Activated naive CD8-positive, alpha-beta T cell treated with anti-CD3 and anti-CD28 coated beads, Interleukin-2, amount 10 ng/mL, durations not matched to agents 7 days and 5 days (primary cell): ENCODE results near the gene PIP5K1B. TPM values are rescaled to one million over a fixed set of nuclear protein-coding genes. Genes with fewer than 3 reads are reported as not detected.

Source experiments
- ATAC-seq: fragments of 150-1000 bp; cut with Tn5 transposase; one replicate; pipeline ENCODE4 v1.10.0; 2021; ENCODE audit warnings: low read depth, moderate library complexity
- POLR2A ChIA-PET: fragments of 350-600 bp; sonication (Branson Sonifier 250); formaldehyde crosslinking; loops from one replicate; lab custom pipeline; 2021; ENCODE audit warnings: antibody characterized with exemption; lab: Charles Lee
- DNase-seq: peaks from one replicate; pipeline ENCODE4 v3.0.0; 2021
- H3K27ac Mint-ChIP-seq: one replicate; pipeline ENCODE4 v1.8.0; 2022; ENCODE audit warnings: mild to moderate bottlenecking, mixed read lengths
- H3K27me3 Mint-ChIP-seq: one replicate; pipeline ENCODE4 v1.8.0; 2022; ENCODE audit warnings: mild to moderate bottlenecking, moderate library complexity, mixed read lengths
- H3K36me3 Mint-ChIP-seq: one replicate; pipeline ENCODE4 v1.8.0; 2021; ENCODE audit warnings: mild to moderate bottlenecking, mixed read lengths
- H3K4me1 Mint-ChIP-seq: one replicate; pipeline ENCODE4 v1.8.0; 2021; ENCODE audit warnings: mixed read lengths
- H3K4me3 Mint-ChIP-seq: one replicate; pipeline ENCODE4 v1.8.0; 2022; ENCODE audit warnings: mild to moderate bottlenecking, moderate library complexity, mixed read lengths
- H3K9me3 Mint-ChIP-seq: one replicate; pipeline ENCODE4 v1.8.0; 2021; ENCODE audit warnings: mixed read lengths
- total RNA-seq, 2 experiments: library from RNA; stranded (reverse); gene quantifications; one replicate each; pipeline ENCODE4 v1.2.3, GENCODE V29; 2021

The PIP5K1B gene
- total RNA-seq, 2 experiments from 2014 or later, result 0.36 TPM; not detected in 1

DNA sequence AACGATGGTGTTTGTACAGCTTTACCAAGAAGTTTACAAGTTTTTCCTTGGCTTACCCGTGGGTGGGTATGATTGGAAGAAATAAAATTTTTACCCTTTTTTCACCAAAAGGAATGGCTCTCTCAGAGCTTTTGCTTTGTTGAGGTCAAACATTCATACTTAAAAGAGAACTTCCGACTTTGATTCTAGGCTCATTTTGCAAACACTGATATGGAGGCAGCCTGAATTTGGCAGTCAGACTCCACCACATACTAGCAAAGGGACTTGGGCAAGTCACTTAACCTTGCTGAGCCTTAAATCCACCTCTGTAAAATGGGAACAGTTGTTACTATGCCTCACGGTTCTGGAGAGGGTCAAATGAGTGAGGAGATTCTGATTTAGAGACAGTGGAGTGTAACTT lies 155.4 kb downstream of the PIP5K1B start:
- Mint-ChIP-seq H3K27me3 (peaks cover 5% of the 10 kb centered on the region), H3K27ac (no peak overlapping the region), H3K9me3 (no peaks in the 10 kb centered on the region), H3K36me3 (no peaks in the 10 kb centered on the region), H3K4me3 (no peak overlapping the region), H3K4me1 (no peaks in the 10 kb centered on the region)
- ATAC-seq (no peak), DNase-seq (no peak)
- POLR2A ChIA-PET, result no interaction called here

DNA sequence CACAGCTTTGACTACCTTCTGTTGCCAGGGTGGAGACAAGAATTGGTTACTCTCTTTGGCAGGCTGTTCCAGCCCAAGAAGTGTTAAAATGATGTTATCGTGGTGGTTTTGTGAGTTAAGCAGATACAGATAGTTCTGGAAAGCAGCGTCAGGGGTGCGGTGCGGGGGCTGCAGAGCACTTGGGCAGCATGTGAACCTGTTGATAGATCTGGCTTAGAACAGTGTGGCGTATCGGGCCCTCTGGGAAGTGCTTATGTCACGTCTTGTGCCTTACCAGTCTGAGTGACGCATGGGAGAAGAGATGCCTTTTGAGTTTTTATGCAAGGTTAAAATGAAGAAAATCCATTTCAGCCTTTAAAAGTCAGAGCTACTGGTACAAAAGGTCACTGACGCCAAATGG lies 156.4 kb downstream of the PIP5K1B start:
- Mint-ChIP-seq H3K9me3 (no peaks in the 10 kb centered on the region), H3K27ac (no peak overlapping the region), H3K36me3 (no peaks in the 10 kb centered on the region)

GRCh38 chr9:68867066-68867465 lies 162.0 kb downstream of the PIP5K1B start:
- peaks cover under 1% of the 10 kb centered on the region for H3K27me3 Mint-ChIP-seq
- POLR2A ChIA-PET, result no interaction called here
- H3K4me3 Mint-ChIP-seq, result no peak overlapping the region
- H3K4me1 Mint-ChIP-seq, result no peaks in the 10 kb centered on the region
- H3K36me3 Mint-ChIP-seq, result no peaks in the 10 kb centered on the region
- DNase-seq, result no peak
- no peaks in the 10 kb centered on the region for H3K9me3 Mint-ChIP-seq
- no peak overlapping the region for H3K27ac Mint-ChIP-seq
- no peak for ATAC-seq

More for the DNA sequence above, 156.4 kb downstream of the PIP5K1B start:
- Mint-ChIP-seq H3K4me3 (no peak overlapping the region), H3K27me3 (peaks cover 5% of the 10 kb centered on the region), H3K4me1 (no peaks in the 10 kb centered on the region)
- DNase-seq (no peak), ATAC-seq (no peak)
- POLR2A ChIA-PET, result no interaction called here

- POLR2A ChIA-PET, result no interaction called here
- Mint-ChIP-seq H3K27me3 (peaks cover 3% of the 10 kb centered on the region), H3K36me3 (no peaks in the 10 kb centered on the region), H3K9me3 (no peaks in the 10 kb centered on the region), H3K4me1 (no peaks in the 10 kb centered on the region), H3K27ac (no peak overlapping the region), H3K4me3 (no peak overlapping the region)
- DNase-seq, result no peak
- ATAC-seq, result no peak
Observed at GRCh38 chr9:68869022-68869421, 164.0 kb downstream of the PIP5K1B start.

GRCh38 chr9:68870086-68870485 lies 165.0 kb downstream of the PIP5K1B start:
- POLR2A ChIA-PET, result no interaction called here
- ATAC-seq, result no peak
- Mint-ChIP-seq H3K27ac (no peak overlapping the region), H3K4me1 (no peaks in the 10 kb centered on the region), H3K27me3 (peaks cover 5% of the 10 kb centered on the region), H3K36me3 (no peaks in the 10 kb centered on the region), H3K9me3 (no peaks in the 10 kb centered on the region), H3K4me3 (no peak overlapping the region)
- DNase-seq, result no peak

- Mint-ChIP-seq H3K9me3 (no peaks in the 10 kb centered on the region), H3K27ac (no peak overlapping the region), H3K4me1 (no peaks in the 10 kb centered on the region), H3K4me3 (no peak overlapping the region), H3K36me3 (no peaks in the 10 kb centered on the region), H3K27me3 (peaks cover 5% of the 10 kb centered on the region)
- ATAC-seq, result no peak
- POLR2A ChIA-PET, result no interaction called here
- DNase-seq, result no peak
Observed at GRCh38 chr9:68871236-68871635, 166.2 kb downstream of the PIP5K1B start.

GRCh38 chr9:68872026-68872501 lies 167.0 kb downstream of the PIP5K1B start:
- ATAC-seq (no peak), DNase-seq (no peak)
- H3K4me3 Mint-ChIP-seq, result no peak overlapping the region
- no peaks in the 10 kb centered on the region for H3K4me1 Mint-ChIP-seq
- H3K27me3 Mint-ChIP-seq, result peaks cover 5% of the 10 kb centered on the region
- H3K36me3 Mint-ChIP-seq, result no peaks in the 10 kb centered on the region
- H3K9me3 Mint-ChIP-seq, result no peaks in the 10 kb centered on the region
- POLR2A ChIA-PET, result no interaction called here
- no peak overlapping the region for H3K27ac Mint-ChIP-seq

- Mint-ChIP-seq H3K9me3 (no peaks in the 10 kb centered on the region), H3K4me3 (no peak overlapping the region), H3K36me3 (no peaks in the 10 kb centered on the region), H3K27me3 (peaks cover 5% of the 10 kb centered on the region), H3K27ac (no peak overlapping the region), H3K4me1 (no peaks in the 10 kb centered on the region)
- ATAC-seq (no peak), DNase-seq (no peak)
- POLR2A ChIA-PET, result no interaction called here
Observed at GRCh38 chr9:68873179-68873578, 168.1 kb downstream of the PIP5K1B start.

GRCh38 chr9:68876273-68876672 lies 171.2 kb downstream of the PIP5K1B start:
- DNase-seq (no peak), ATAC-seq (no peak)
- Mint-ChIP-seq H3K4me1 (no peaks in the 10 kb centered on the region), H3K27ac (no peak overlapping the region), H3K36me3 (no peaks in the 10 kb centered on the region), H3K4me3 (no peak overlapping the region), H3K27me3 (peaks cover 8% of the 10 kb centered on the region), H3K9me3 (no peaks in the 10 kb centered on the region)
- POLR2A ChIA-PET, result no interaction called here

- no peak overlapping the region for H3K4me3 Mint-ChIP-seq
- no peak for ATAC-seq
Observed at GRCh38 chr9:68876681-68877080, 171.6 kb downstream of the PIP5K1B start.

GRCh38 chr9:68877219-68877618 lies 172.2 kb downstream of the PIP5K1B start:
- no peaks in the 10 kb centered on the region for H3K9me3 Mint-ChIP-seq
- ATAC-seq, result no peak
- POLR2A ChIA-PET, result no interaction called here
- no peaks in the 10 kb centered on the region for H3K4me1 Mint-ChIP-seq
- no peaks in the 10 kb centered on the region for H3K36me3 Mint-ChIP-seq
- H3K4me3 Mint-ChIP-seq, result no peak overlapping the region
- no peak for DNase-seq
- H3K27ac Mint-ChIP-seq, result no peak overlapping the region
- H3K27me3 Mint-ChIP-seq, result peaks cover 6% of the 10 kb centered on the region

More at GRCh38 chr9:68876681-68877080, 171.6 kb downstream of the PIP5K1B start:
- Mint-ChIP-seq H3K9me3 (no peaks in the 10 kb centered on the region), H3K4me1 (no peaks in the 10 kb centered on the region), H3K27me3 (peaks cover 8% of the 10 kb centered on the region), H3K36me3 (no peaks in the 10 kb centered on the region), H3K27ac (no peak overlapping the region)
- POLR2A ChIA-PET, result no interaction called here
- DNase-seq, result no peak

GRCh38 chr9:68878450-68878849 lies 173.4 kb downstream of the PIP5K1B start:
- Mint-ChIP-seq H3K27me3 (peaks cover 5% of the 10 kb centered on the region), H3K4me1 (no peaks in the 10 kb centered on the region), H3K4me3 (no peak overlapping the region), H3K36me3 (no peaks in the 10 kb centered on the region), H3K27ac (no peak overlapping the region), H3K9me3 (no peaks in the 10 kb centered on the region)
- ATAC-seq, result no peak
- POLR2A ChIA-PET, result no interaction called here
- DNase-seq, result no peak

DNA sequence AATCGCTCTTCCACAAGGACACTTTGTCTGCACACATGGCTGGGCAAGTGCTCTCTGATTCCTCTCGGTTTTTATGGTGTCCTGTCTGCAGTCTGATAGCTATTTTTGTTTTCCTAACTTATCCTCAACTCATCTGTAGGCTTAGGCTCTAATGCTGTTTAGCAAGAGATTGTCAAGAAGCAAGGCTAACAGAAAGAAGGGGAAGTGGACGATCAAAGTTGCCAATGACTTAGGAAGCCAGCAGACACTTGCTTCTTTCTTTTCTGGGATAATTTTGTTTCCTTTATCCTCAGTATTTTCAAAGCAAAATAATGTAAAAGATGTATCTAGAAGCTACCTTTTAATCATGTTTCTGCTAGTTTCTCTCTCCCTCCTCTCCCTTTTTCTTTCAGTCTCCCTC lies 178.2 kb downstream of the PIP5K1B start:
- POLR2A ChIA-PET, result no interaction called here
- H3K27ac Mint-ChIP-seq, result no peak overlapping the region
- H3K4me1 Mint-ChIP-seq, result peaks cover 12% of the 10 kb centered on the region
- no peak for DNase-seq
- H3K36me3 Mint-ChIP-seq, result no peaks in the 10 kb centered on the region
- no peaks in the 10 kb centered on the region for H3K9me3 Mint-ChIP-seq
- ATAC-seq, result no peak
- H3K4me3 Mint-ChIP-seq, result no peak overlapping the region
- H3K27me3 Mint-ChIP-seq, result peaks cover 3% of the 10 kb centered on the region

DNA sequence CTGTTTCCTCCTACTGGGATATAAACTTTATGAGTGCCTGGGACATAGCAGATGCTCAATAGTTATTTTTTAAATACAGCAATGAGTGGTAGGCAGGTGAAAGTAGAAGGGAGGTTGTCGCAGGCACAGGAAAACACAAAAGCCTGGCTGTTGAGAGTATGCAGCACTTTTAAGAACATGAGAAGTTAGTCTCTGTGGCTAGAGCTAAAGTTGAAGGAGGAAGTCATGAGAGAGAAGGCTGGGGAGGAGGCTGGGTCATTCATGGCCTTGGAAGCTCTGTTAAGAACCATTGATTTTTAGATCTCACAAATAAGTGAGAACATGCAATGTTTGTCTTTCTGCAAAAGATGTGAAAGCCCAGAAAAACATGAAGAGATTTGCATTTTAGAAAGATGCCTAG lies 182.2 kb downstream of the PIP5K1B start:
- POLR2A ChIA-PET, result no interaction called here
- Mint-ChIP-seq H3K27ac (no peak overlapping the region), H3K4me3 (no peak overlapping the region), H3K27me3 (no peaks in the 10 kb centered on the region), H3K4me1 (peaks cover 15% of the 10 kb centered on the region), H3K36me3 (no peaks in the 10 kb centered on the region), H3K9me3 (no peaks in the 10 kb centered on the region)
- ATAC-seq (no peak), DNase-seq (no peak)

- Mint-ChIP-seq H3K27me3 (peaks cover 5% of the 10 kb centered on the region), H3K36me3 (peaks cover 3% of the 10 kb centered on the region), H3K4me3 (peak overlapping the region; percentile 0), H3K27ac (no peak overlapping the region), H3K9me3 (no peaks in the 10 kb centered on the region), H3K4me1 (peaks cover 21% of the 10 kb centered on the region)
- ATAC-seq (no peak), DNase-seq (no peak)
- POLR2A ChIA-PET, result no interaction called here
Observed at GRCh38 chr9:68894502-68894901, 189.5 kb downstream of the PIP5K1B start.
